AG09319 (cell line): ENCODE results near the gene LRRN1.

ENCODE experiments used
- DNase-seq: peaks from one replicate; pipeline ENCODE4 v3.0.0-alpha.2; 2010; ENCODE audit warnings: low read depth; ENCODE audit errors: extremely low read depth
- TF ChIP-seq, protein P1 (sequence below): IDR thresholded peaks from 2 replicates; pipeline ENCODE4 v1.5.1; 2011; ENCODE audit warnings: low read depth, mild to moderate bottlenecking, inconsistent platforms, low read length, moderate library complexity

Gene LRRN1

DNA sequence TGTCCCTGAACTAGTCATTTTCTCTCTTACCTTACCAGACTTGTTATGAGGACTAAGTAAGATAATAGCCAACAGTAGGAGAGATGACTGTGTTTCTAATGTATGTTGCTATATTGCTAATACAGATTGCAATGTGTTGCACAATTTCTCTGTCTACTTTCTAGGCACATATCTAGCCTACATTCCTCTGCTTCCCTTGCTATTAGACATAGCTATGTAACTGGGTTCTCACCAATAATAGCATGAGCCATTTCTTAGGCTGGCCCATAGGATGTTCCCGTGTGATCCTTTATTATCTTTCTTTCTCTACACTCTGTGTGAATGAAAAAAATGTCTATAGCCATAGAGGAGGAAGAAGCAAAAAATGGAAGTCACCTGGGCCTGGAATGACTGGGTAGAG is 6.8 kb upstream of the LRRN1 start:
- TF ChIP-seq, protein P1, sequence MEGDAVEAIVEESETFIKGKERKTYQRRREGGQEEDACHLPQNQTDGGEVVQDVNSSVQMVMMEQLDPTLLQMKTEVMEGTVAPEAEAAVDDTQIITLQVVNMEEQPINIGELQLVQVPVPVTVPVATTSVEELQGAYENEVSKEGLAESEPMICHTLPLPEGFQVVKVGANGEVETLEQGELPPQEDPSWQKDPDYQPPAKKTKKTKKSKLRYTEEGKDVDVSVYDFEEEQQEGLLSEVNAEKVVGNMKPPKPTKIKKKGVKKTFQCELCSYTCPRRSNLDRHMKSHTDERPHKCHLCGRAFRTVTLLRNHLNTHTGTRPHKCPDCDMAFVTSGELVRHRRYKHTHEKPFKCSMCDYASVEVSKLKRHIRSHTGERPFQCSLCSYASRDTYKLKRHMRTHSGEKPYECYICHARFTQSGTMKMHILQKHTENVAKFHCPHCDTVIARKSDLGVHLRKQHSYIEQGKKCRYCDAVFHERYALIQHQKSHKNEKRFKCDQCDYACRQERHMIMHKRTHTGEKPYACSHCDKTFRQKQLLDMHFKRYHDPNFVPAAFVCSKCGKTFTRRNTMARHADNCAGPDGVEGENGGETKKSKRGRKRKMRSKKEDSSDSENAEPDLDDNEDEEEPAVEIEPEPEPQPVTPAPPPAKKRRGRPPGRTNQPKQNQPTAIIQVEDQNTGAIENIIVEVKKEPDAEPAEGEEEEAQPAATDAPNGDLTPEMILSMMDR = no peak
- no peak for DNase-seq

- TF ChIP-seq, protein P1 = no peak
- no peak for DNase-seq
Observed at GRCh38 chr3:3798631-3799113, 559 bp upstream of the LRRN1 start.

GRCh38 chr3:3800080-3800455 is 837 bp downstream of the LRRN1 start:
- TF ChIP-seq, protein P1 = no peak
- no peak for DNase-seq

- TF ChIP-seq, protein P1 = no peak
- DNase-seq = no peak
Observed at GRCh38 chr3:3800685-3801493, 1.7 kb downstream of the LRRN1 start.

DNA sequence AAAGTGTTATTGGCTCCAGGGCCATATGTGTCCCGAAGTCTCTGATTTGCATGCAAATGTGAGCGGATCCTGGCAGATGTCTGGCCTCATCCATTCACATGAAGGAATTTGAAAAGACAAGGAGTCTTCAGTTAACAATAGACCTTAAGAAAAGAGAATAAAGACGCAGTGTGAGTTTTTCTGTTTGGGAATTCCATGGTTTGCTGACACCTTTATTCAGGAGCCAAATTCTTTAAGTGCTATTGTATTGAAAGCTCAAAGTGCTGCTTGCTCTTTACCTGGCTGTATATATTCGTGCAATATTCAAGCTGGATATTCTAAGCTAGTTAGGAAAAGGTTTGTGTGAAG is 2.2 kb downstream of the LRRN1 start:
- TF ChIP-seq, protein P1 = no peak
- DNase-seq = no peak

- no peak for DNase-seq
- TF ChIP-seq, protein P1 = no peak
Observed at GRCh38 chr3:3802046-3802445, 2.8 kb downstream of the LRRN1 start.

DNA sequence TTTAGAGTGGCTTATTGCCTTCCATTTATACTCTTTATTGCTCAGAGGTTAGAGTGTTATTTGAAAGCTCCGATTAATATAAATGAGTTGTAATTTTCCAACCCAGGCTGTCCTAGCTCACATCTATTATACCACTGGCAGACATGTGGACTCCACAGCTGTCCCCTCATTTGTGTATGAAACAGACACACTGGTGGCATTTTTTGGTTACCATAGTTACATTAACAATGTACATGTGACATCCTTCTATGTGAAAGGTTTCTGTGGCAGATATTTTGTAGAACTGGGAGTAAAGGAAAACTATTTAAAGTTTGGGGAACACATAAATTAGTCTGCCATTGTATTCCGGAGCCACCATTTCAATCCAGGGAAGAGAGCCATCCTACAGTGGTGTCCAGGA is 5.3 kb downstream of the LRRN1 start:
- TF ChIP-seq, protein P1 = no peak
- no peak for DNase-seq
